ENCODE data around the gene ANKFN1.
"Not testable (repeated sequence)": the region's sequence is repeated elsewhere in the genome, so short reads cannot be mapped to it uniquely, and the experiment has no call there.

Gene ANKFN1

DNA sequence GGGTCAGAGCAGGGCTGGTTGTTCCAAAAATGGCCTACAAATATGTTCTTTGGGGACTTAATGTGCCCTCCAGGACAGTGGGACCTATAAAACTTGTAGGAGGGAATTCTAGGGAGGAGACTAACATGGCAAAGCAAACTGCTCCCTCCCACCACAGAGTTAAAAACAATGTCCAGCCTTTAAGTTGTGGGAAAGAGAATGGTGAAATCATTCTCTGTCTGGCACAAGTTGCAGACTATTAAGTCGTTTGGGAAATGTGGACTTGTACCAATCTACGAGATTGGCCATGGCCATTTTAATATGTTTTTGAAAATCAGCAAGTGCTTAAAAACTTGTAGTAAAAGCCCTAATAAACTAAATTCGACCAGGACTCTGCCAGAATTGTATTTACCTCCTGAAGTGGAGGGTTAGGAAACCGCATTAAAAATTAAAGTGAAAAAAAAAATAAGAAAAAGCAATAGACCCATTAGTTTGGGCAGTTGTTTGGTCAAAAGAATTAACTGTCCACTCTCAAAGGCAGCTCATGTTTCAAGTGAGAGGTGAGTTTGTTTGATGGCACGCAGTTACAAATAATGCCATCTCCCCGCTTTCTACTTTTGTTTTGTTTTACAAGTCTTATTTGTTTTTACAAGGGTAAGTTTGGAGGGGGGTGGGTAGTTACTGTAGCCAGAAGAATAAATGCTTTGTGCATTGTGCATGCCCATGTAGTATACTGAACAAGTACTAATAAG, 32.4 kb downstream of the ANKFN1 start:
- no peak for DNase-seq

DNA sequence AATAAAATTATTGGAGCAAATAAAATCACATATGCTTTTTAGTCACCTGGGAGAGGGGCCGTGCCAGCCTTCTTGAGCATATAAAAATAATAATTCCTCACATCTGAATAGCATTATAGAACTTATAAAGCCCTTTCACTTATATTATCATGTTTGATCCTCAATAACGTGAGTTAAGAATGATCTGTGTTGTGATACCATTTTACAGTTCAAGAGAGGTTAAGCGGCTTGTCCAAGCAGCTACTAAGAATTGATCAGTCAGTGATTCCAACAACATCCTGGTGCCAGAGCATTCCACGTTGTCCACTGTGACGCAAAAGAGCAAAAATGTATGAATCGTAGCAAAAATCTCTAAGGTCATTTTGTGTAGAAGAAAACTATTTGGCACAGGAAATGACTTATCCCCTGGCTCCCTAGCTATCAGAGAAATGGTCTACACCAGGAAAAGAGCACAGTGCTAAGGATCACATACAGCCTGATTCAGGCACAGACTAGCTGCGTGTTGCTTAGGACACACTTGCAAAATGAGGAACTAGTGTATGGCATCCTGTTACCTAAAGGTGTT, 33.0 kb downstream of the ANKFN1 start:
- DNase-seq, result no peak

DNA sequence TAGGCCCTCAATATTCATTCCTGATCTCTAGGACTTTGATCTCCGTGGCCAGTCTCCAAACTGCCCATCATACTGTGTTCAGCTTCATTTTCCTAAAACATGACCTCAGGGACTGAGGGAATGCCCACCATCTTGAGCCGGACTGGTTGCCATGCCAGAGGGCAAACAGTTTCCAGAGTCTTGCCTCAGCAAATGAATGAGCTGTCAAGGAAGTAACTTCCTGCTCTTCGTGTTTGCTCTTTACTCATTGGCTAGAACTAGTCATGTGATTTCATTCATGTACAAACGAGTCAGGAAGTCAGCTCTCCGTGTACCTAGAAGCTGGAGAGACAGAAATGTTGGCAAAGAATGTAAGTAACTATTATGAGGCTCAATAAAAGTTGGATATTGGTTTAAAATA, 50.2 kb downstream of the ANKFN1 start:
- DNase-seq, result no peak

DNA sequence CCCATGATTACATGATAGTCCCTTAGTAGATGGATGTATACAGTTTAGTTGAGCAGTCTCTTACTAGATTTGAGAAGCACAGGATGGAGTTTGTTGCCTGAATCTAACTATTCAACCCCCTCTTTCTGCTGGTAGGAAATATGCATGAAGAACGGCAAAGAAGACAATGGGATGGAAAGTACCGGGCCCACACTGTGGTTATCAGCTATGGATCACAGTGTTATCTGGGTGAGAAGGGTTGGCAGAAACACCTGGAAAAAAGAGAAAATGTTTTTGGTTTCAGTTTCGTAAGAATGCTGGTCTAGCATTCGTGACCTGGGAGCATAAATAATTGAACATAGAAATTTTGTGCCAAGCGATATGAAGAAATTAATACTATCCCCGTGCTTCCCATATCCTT, 53.1 kb downstream of the ANKFN1 start:
- no peak for DNase-seq

DNA sequence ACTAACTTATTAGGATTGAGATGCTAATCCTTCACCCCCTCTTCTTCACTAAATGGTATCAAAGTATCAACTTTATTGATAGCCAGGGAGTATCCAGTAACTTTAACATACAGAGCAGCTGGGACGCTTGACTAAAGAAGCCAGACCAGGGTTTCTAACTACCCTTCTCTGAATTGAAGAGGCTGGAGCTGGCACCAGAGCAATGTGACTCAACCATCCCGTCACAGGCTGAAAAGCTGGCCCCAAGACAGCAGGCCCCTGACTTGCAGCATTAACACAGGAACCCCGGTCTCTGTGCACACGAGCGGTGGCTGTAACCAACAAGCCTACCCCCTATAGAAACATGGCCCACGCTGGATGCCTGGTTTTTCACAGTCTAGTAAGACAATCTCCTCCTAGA, 59.8 kb downstream of the ANKFN1 start:
- no peak for DNase-seq

- no peak for DNase-seq
Measured at GRCh38 chr17:56217921-56218320, 64.6 kb downstream of the ANKFN1 start.

- no peak for DNase-seq
Measured at GRCh38 chr17:56222255-56222654, 69.0 kb downstream of the ANKFN1 start.

GRCh38 chr17:56230660-56231059, 77.4 kb downstream of the ANKFN1 start:
- DNase-seq, result no peak

DNA sequence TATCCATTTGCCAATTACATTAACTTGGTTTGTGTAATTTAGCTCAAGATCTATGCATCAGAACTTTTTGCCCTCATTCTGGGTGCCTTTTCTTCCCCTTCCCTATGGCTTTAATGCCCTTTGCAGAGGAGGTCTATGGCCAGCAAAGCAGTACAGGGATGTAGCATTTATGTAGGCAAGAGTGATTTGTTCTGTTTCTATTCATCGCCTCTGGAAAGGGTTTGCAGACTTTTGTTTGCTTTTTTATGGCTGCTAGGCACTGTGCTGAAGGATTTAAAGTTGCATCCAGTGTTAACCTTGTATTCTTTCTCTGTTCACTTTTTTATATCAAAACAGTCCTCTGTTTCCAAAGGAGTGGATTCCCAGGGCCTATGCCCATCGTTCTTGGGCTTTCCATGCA, 78.0 kb downstream of the ANKFN1 start:
- DNase-seq, result no peak

DNA sequence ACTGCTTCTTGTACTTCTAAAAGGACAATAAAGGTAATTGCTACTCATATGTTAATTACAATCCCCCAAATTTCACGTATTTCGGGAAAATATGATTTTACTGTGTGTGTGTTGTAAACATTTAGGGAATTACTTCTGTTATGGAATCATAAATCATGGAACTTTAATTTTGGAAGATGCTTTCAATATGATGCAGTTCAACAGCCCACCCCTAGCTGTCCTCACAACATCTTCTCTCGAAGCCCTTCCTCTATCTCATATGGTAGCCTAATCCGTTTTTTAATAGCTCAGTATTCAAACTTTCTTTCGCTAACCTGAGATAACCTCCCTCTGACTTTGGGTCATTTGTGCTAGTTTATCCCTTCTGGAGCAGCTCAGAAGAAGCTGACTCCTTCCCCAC, 78.4 kb downstream of the ANKFN1 start:
- DNase-seq, result no peak

- no peak for DNase-seq
Measured at GRCh38 chr17:56244268-56244890, 91.1 kb downstream of the ANKFN1 start.

DNA sequence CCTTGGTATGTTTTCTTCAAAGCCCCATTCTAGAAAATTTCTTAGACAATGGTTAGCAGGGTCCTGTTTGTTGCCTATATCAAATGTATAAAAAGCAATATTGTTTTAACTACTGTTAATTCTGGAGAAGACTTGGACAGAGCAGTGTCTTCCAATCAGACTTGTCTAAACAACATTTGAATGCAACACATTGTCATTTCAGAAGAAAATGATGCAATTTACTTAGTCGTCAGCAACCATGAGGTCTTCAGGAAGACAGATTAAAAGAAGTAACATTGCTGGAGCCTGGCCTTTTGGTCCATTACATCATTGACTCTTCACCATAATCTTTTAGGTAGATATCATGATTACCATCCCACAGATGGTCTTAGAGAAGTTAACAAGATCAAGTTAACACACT, 94.5 kb downstream of the ANKFN1 start:
- no peak for DNase-seq

GRCh38 chr17:56257075-56257474, 103.8 kb downstream of the ANKFN1 start:
- DNase-seq, result no peak

DNA sequence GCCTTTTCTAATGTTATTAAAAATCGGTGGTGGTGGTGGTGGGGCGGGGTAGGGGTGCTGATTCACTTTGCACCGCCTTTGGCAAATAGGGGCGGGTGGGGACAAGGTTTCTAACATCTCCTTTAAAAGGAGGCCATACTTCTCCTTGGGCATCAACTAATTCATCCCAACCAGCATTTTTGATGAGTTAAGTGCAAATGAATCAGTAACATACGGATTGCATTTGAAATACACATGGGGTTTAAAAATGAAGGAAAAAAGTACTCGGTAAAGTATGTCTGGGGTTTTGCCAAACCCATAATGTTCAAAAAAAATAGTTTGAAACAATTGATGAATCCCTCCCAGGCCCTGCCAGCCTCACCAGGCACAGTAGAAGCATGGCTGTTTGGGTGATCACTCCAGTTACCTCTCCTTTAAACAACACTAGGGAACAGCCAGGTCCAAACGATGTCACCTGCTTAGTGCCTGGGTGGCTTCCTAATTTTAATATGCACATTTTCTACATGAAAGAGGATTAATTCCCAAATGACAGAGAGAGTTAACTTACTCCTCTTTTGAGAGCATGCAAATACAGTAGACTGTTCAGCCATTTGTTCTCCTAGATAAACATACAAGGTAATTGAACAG, 107.2 kb downstream of the ANKFN1 start:
- no peak for DNase-seq

DNA sequence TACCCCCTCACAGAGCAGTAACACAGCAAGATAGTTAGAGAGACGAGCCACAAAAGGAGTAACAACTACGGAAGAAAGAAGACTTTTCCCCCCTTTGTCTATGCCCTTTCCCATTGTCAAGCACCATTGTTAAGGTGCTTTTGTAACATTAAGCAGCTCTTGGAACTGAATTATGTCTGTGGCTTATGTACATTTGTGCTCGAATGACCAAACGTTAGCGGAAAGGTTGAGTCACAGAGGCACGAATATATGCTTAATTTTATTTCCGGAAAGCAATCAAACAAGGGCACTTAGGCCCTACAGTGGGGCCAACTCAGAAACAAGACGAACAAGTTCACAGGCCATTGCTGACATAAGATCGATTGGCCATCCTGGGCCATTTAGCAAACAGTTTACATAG, 109.5 kb downstream of the ANKFN1 start:
- DNase-seq, result no peak

DNA sequence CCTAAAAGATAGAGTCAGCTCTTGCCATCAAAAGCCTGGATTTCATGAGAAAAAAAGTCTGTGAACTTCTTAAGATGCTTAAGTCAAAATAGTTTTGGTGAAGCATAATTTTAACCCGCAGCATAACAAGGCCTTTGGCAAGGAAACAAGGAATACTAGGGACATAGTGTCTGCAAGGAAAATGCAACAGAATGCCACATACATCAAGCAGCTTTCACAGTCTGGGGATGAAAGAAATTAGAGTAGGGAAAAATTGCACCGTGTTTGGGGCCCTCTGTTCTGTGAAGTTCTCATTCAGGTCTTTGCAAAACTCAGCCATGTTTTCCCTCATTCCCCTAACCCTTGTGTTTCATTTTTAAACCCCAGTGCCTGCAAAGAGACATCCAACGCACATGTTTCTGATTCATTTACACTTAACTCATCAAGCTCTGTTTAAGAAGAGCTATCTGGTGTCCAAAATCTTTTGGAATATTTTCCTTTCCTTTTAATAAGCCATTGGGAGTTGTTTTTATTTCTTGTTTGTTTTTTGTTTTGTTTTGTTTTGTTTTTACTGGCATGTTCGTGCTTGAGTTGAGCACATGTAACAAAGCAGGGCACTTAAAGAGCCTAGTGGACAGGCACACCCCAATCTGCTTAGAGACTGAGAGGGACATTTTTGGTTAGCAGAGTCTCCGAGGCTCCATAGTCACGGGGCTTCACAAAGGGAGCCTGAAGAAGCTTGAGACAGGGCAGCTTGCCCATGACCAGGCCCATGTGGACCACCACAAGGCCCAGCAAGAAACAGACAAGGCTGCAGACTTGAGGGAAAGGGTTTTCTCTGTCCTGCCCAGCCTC, 116.5 kb downstream of the ANKFN1 start:
- DNase-seq, result no peak

DNA sequence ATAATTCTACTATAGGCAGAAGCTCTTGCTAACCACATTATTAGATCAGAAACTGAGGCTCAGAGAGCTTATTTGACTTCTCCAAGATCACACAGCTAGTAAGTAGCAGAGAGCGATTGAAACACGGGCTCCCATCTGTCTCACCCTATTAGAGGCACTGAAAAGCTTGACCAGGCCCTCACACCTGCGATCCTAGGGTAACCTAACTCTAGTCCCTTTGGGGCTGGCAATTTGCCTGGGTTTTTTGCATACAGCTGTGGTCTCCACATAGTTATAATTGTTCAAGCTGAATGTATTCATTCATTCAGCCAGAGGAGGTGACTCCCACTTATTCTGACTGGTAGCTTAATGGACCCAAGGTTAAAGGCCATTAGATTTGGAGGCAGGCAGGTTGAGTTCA, 121.2 kb downstream of the ANKFN1 start:
- no peak for DNase-seq

DNA sequence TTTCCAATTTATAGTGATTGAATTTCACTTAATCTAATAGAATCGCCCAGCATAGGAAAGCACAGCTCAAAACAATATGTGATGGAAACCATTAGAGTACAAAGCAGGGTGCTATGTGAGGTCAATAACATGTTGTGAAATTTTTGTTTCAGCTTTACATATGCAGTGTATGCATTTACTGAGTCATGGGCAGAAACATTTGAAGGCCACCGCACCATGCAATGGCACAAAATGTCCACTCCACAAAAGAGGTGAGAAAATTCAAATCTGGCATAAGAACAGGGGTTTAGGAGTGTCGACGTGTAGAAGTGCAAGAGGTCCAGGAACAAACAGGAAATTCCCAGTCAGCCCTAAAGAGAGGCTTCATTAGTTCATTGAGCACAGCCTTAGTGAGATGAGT, 131.2 kb downstream of the ANKFN1 start:
- no peak for DNase-seq

- DNase-seq, result not testable (repeated sequence)
Measured at GRCh38 chr17:56288786-56289185, 135.5 kb downstream of the ANKFN1 start.

DNA sequence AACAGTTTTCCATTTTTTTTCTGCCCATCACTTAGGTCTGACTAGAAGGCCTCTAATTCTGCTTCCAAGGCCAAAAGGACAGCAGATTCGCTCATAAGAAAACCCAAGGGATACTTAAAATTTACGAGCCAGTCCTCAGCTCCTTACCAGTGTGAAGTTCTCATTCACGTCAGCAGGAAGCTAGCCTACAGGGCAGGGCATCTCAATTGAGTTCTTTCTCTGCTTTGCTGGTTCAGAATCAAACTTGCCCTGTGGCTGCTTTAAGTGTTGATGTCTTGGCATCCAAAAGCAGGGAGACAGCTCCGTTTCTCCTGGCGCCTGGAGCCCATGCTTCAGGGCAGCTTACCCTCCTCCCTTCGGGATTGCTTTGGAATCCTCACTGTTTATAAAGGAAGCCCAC, 136.0 kb downstream of the ANKFN1 start:
- no peak for DNase-seq

- no peak for DNase-seq
Measured at GRCh38 chr17:56290101-56290801, 137.0 kb downstream of the ANKFN1 start.

GRCh38 chr17:56290802-56291118, 137.5 kb downstream of the ANKFN1 start:
- no peak for DNase-seq
